MCF 10A (cell line): Measurements from ENCODE around the gene SETD5. TPM values are rescaled to one million over a fixed set of nuclear protein-coding genes. Genes with fewer than 3 reads are reported as not detected.

Experiments
- BruUV-seq: library from RNA; stranded (reverse); fragments of 400-500 nt; replicated peaks from 2 replicates; lab custom pipeline; 2021; lab: Mats Ljungman, UMichigan
- CTCF ChIA-PET: fragments of 300-600 bp; sonication (Branson Sonifier 250); formaldehyde crosslinking; extraction: SDS; loops from one replicate; lab custom pipeline; 2021; ENCODE audit warnings: antibody characterized with exemption, inconsistent platforms; lab: Yijun Ruan, JAX
- POLR2A ChIA-PET: fragments of 300-600, 350-650 bp; sonication (Branson Sonifier 250); formaldehyde crosslinking; extraction: SDS; loops from one replicate; lab custom pipeline; 2020; ENCODE audit warnings: antibody characterized with exemption, inconsistent platforms; lab: Yijun Ruan, JAX
- DNase-seq: peaks from one replicate; pipeline ENCODE4 v3.0.0-alpha.2; 2018; ENCODE audit not compliant: unreplicated experiment
- H3K27ac Mint-ChIP-seq: one replicate; pipeline ENCODE4 v1.8.0; 2022; ENCODE audit warnings: mild to moderate bottlenecking, low read depth, mixed read lengths; ENCODE audit not compliant: unreplicated experiment
- H3K27me3 Mint-ChIP-seq: one replicate; pipeline ENCODE4 v1.8.0; 2022; ENCODE audit warnings: mixed read lengths; ENCODE audit not compliant: insufficient read depth, unreplicated experiment
- H3K36me3 Mint-ChIP-seq: one replicate; pipeline ENCODE4 v1.8.0; 2022; ENCODE audit warnings: mild to moderate bottlenecking, moderate library complexity, mixed read lengths; ENCODE audit not compliant: insufficient read depth, unreplicated experiment
- H3K4me1 Mint-ChIP-seq: one replicate; pipeline ENCODE4 v1.8.0; 2022; ENCODE audit warnings: mixed read lengths; ENCODE audit not compliant: insufficient read depth, unreplicated experiment
- H3K4me3 Mint-ChIP-seq: one replicate; pipeline ENCODE4 v1.8.0; 2022; ENCODE audit warnings: mild to moderate bottlenecking, moderate library complexity, mixed read lengths; ENCODE audit not compliant: unreplicated experiment
- H3K9me3 Mint-ChIP-seq: one replicate; pipeline ENCODE4 v1.8.0; 2022; ENCODE audit warnings: mixed read lengths; ENCODE audit not compliant: unreplicated experiment
- CTCF ChIP-seq: fragments of 200-600 bp; IDR thresholded peaks from one replicate; pipeline ENCODE4 v1.8.0; 2022; ENCODE audit warnings: antibody characterized with exemption, mild to moderate bottlenecking; ENCODE audit not compliant: unreplicated experiment
- intact Hi-C: fragments of 100-400 bp; cut with micrococcal nuclease; formaldehyde crosslinking; loops from 2 replicates; pipeline ENCODE4 v1.14.1; 2022
- total RNA-seq: library from RNA; stranded (reverse); gene quantifications from 2 replicates; pipeline ENCODE4 v1.2.3, GENCODE V29; 2022

SETD5 gene
- total RNA-seq, 1 experiment from 2014 or later, result 149 TPM

DNA sequence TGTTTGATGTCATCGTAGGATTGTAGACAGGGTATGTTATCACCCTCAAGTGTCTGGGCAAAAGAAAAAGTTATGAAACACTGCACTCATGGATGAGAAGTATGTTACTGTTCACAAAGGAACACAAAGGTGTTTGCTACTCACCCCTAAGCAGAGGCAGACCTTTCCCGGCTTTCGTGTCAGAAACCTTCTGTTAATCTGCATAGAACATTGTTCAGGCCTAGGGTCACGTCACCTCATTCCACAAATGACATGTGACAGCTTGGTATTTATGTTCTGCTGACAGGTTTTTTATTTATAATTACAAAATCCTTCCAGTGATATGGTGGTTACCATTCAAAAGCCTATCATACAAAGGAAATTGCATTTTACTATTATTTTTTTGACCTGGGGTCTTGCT is 18.1 kb upstream of the SETD5 start:
- ChIA-PET POLR2A (interaction anchor here (0.6 to 5.8 kb wide), 3 partner anchors 9 to 17 kb away, joined by 3 to 31 read pairs (median 9); partner anchors contain the start of gene SETD5), CTCF (interaction anchor here (0.5 to 1.0 kb wide), 2 partner anchors 15 to 16 kb away, joined by 3 to 6 read pairs; no protein-coding TSS in a partner anchor)
- TF ChIP-seq CTCF, result no peak
- no peaks in the 10 kb centered on the region for H3K9me3 Mint-ChIP-seq
- peaks cover 82% of the 10 kb centered on the region for H3K36me3 Mint-ChIP-seq
- no peaks in the 10 kb centered on the region for H3K4me1 Mint-ChIP-seq
- intact Hi-C loops, result no loop called here
- H3K27me3 Mint-ChIP-seq, result no peaks in the 10 kb centered on the region
- no peak for DNase-seq
- H3K27ac Mint-ChIP-seq, result no peak overlapping the region
- no TSS peak for BruUV-seq
- no peak overlapping the region for H3K4me3 Mint-ChIP-seq

GRCh38 chr3:9380014-9380413 is 17.4 kb upstream of the SETD5 start:
- intact Hi-C loops, result no loop called here
- H3K27ac Mint-ChIP-seq, result no peak overlapping the region
- H3K27me3 Mint-ChIP-seq, result no peaks in the 10 kb centered on the region
- CTCF ChIA-PET, result interaction anchor here (1.0 to 1.5 kb wide), 2 partner anchors 16 to 18 kb away, joined by 4 to 6 read pairs; no protein-coding TSS in a partner anchor
- no peaks in the 10 kb centered on the region for H3K4me1 Mint-ChIP-seq
- no peak overlapping the region for H3K4me3 Mint-ChIP-seq
- H3K36me3 Mint-ChIP-seq, result peaks cover 82% of the 10 kb centered on the region
- no TSS peak for BruUV-seq
- no peak for TF ChIP-seq CTCF
- no peaks in the 10 kb centered on the region for H3K9me3 Mint-ChIP-seq
- DNase-seq, result no peak
- POLR2A ChIA-PET, result interaction anchor here (0.6 to 5.8 kb wide), 4 partner anchors 9 to 17 kb away, joined by 3 to 31 read pairs (median 6); partner anchors contain the start of gene SETD5

- no peaks in the 10 kb centered on the region for H3K27me3 Mint-ChIP-seq
- DNase-seq, result no peak
- BruUV-seq, result no TSS peak
- no peaks in the 10 kb centered on the region for H3K4me1 Mint-ChIP-seq
- TF ChIP-seq CTCF, result no peak
- peak overlapping the region; percentile 73 for H3K27ac Mint-ChIP-seq
- peaks cover 86% of the 10 kb centered on the region for H3K36me3 Mint-ChIP-seq
- intact Hi-C loops, result no loop called here
- CTCF ChIA-PET, result interaction anchor here (0.6 to 2.0 kb wide), 4 partner anchors 10 to 72 kb away, joined by 3 to 10 read pairs (median 4); no protein-coding TSS in a partner anchor
- POLR2A ChIA-PET, result interaction anchor here (0.9 to 3.3 kb wide), 7 partner anchors 9 to 40 kb away, joined by 3 to 50 read pairs (median 5); partner anchors contain the start of genes SETD5 and THUMPD3
- no peak overlapping the region for H3K4me3 Mint-ChIP-seq
- no peaks in the 10 kb centered on the region for H3K9me3 Mint-ChIP-seq
Measured at GRCh38 chr3:9384141-9384828, 13.1 kb upstream of the SETD5 start.
